Measurements from ENCODE around the gene RASGRP1.

RASGRP1 gene

GRCh38 chr15:38524156-38524555 lies 40.5 kb downstream of the RASGRP1 start:
- POLR2A ChIA-PET, result no interaction called here
- Histone ChIP-seq H3K27me3 (replicated peaks in 2 of 5; ENCODE audit: control insufficient read depth in 4 of 5, insufficient read depth in 5 of 5, low read length in 4 of 5) (no peaks in the 10 kb centered on the region), H3K27ac (ENCODE audit: insufficient read depth in 1 of 2, low read depth in 1 of 2, low read length in 2 of 2, poor library complexity in 1 of 2, severe bottlenecking in 2 of 2) (no peak overlapping the region), H3K36me3 (ENCODE audit: control insufficient read depth in 4 of 4, insufficient read depth in 4 of 4, low read length in 3 of 4) (no peaks in the 10 kb centered on the region), H3K4me1 (ENCODE audit: control extremely low read depth in 1 of 4, control insufficient read depth in 4 of 4, insufficient read depth in 4 of 4, low read length in 3 of 4) (no peaks in the 10 kb centered on the region), H3K9me3 (ENCODE audit: control extremely low read depth in 1 of 5, control insufficient read depth in 4 of 5, insufficient read depth in 2 of 5, low read depth in 1 of 5, low read length in 4 of 5) (no peaks in the 10 kb centered on the region), H3K4me3 (ENCODE audit: control insufficient read depth in 1 of 7, extremely low read depth in 1 of 7, insufficient read depth in 4 of 7, low read depth in 2 of 7, low read length in 6 of 7) (no peak overlapping the region)
- WGBS (ENCODE audit: insufficient coverage), result 96% methylated on average over 3 of the region's 5 CpGs
- CTCF ChIA-PET, result interaction anchor here (0.7 to 0.9 kb wide), 2 partner anchors 17 to 44 kb away, joined by 3 to 4 read pairs; no protein-coding TSS in a partner anchor
- DNase-seq, result no peak

- Histone ChIP-seq H3K36me3 (ENCODE audit: control insufficient read depth in 4 of 4, insufficient read depth in 4 of 4, low read length in 3 of 4) (no peaks in the 10 kb centered on the region), H3K4me3 (ENCODE audit: control insufficient read depth in 1 of 7, extremely low read depth in 1 of 7, insufficient read depth in 4 of 7, low read depth in 2 of 7, low read length in 6 of 7) (no peak overlapping the region), H3K9me3 (ENCODE audit: control extremely low read depth in 1 of 5, control insufficient read depth in 4 of 5, insufficient read depth in 2 of 5, low read depth in 1 of 5, low read length in 4 of 5) (no peaks in the 10 kb centered on the region), H3K27me3 (replicated peaks in 2 of 5; ENCODE audit: control insufficient read depth in 4 of 5, insufficient read depth in 5 of 5, low read length in 4 of 5) (no peaks in the 10 kb centered on the region), H3K27ac (ENCODE audit: insufficient read depth in 1 of 2, low read depth in 1 of 2, low read length in 2 of 2, poor library complexity in 1 of 2, severe bottlenecking in 2 of 2) (no peak overlapping the region), H3K4me1 (ENCODE audit: control extremely low read depth in 1 of 4, control insufficient read depth in 4 of 4, insufficient read depth in 4 of 4, low read length in 3 of 4) (no peaks in the 10 kb centered on the region)
- CTCF ChIA-PET, result interaction anchor here (0.9 to 3.3 kb wide), 3 partner anchors 13 to 18 kb away, joined by 3 to 7 read pairs (median 4); no protein-coding TSS in a partner anchor
- POLR2A ChIA-PET, result no interaction called here
- DNase-seq, result no peak
- WGBS (ENCODE audit: insufficient coverage), result 100% methylated on average over 3 of the region's 4 CpGs
Measured at GRCh38 chr15:38522922-38523321, 41.7 kb downstream of the RASGRP1 start.

GRCh38 chr15:38521316-38521715 lies 43.3 kb downstream of the RASGRP1 start:
- DNase-seq, result no peak
- CTCF ChIA-PET, result interaction anchor here (1.4 to 3.3 kb wide), 3 partner anchors 12 to 17 kb away, joined by 3 to 7 read pairs (median 3); no protein-coding TSS in a partner anchor
- Histone ChIP-seq H3K27ac (ENCODE audit: insufficient read depth in 1 of 2, low read depth in 1 of 2, low read length in 2 of 2, poor library complexity in 1 of 2, severe bottlenecking in 2 of 2) (no peak overlapping the region), H3K9me3 (ENCODE audit: control extremely low read depth in 1 of 5, control insufficient read depth in 4 of 5, insufficient read depth in 2 of 5, low read depth in 1 of 5, low read length in 4 of 5) (no peaks in the 10 kb centered on the region), H3K4me1 (ENCODE audit: control extremely low read depth in 1 of 4, control insufficient read depth in 4 of 4, insufficient read depth in 4 of 4, low read length in 3 of 4) (no peaks in the 10 kb centered on the region), H3K36me3 (ENCODE audit: control insufficient read depth in 4 of 4, insufficient read depth in 4 of 4, low read length in 3 of 4) (no peaks in the 10 kb centered on the region), H3K4me3 (ENCODE audit: control insufficient read depth in 1 of 7, extremely low read depth in 1 of 7, insufficient read depth in 4 of 7, low read depth in 2 of 7, low read length in 6 of 7) (no peak overlapping the region), H3K27me3 (replicated peaks in 2 of 5; ENCODE audit: control insufficient read depth in 4 of 5, insufficient read depth in 5 of 5, low read length in 4 of 5) (no peaks in the 10 kb centered on the region)
- 84% methylated on average over 5 of the region's 5 CpGs for WGBS (ENCODE audit: insufficient coverage)
- POLR2A ChIA-PET, result no interaction called here

- H3K27ac ChIP-seq (ENCODE audit: insufficient read depth in 1 of 2, low read depth in 1 of 2, low read length in 2 of 2, poor library complexity in 1 of 2, severe bottlenecking in 2 of 2), result no peak overlapping the region
- 100% methylated on average over 3 of the region's 3 CpGs for WGBS (ENCODE audit: insufficient coverage)
- peaks cover 0 to 2% (median 0%) of the 10 kb centered on the region in 4 experiments for H3K36me3 ChIP-seq (ENCODE audit: control insufficient read depth in 4 of 4, insufficient read depth in 4 of 4, low read length in 3 of 4)
- no peaks in the 10 kb centered on the region for H3K9me3 ChIP-seq (ENCODE audit: control extremely low read depth in 1 of 5, control insufficient read depth in 4 of 5, insufficient read depth in 2 of 5, low read depth in 1 of 5, low read length in 4 of 5)
- CTCF ChIA-PET, result no interaction called here
- DNase-seq, result no peak
- H3K27me3 ChIP-seq (replicated peaks in 2 of 5; ENCODE audit: control insufficient read depth in 4 of 5, insufficient read depth in 5 of 5, low read length in 4 of 5), result no peaks in the 10 kb centered on the region
- no peaks in the 10 kb centered on the region for H3K4me1 ChIP-seq (ENCODE audit: control extremely low read depth in 1 of 4, control insufficient read depth in 4 of 4, insufficient read depth in 4 of 4, low read length in 3 of 4)
- H3K4me3 ChIP-seq (ENCODE audit: control insufficient read depth in 1 of 7, extremely low read depth in 1 of 7, insufficient read depth in 4 of 7, low read depth in 2 of 7, low read length in 6 of 7), result no peak overlapping the region
- POLR2A ChIA-PET, result no interaction called here
Measured at GRCh38 chr15:38520035-38520434, 44.6 kb downstream of the RASGRP1 start.

GRCh38 chr15:38518084-38518483 lies 46.5 kb downstream of the RASGRP1 start:
- 93% methylated on average over 3 of the region's 4 CpGs for WGBS (ENCODE audit: insufficient coverage)
- Histone ChIP-seq H3K4me3 (ENCODE audit: control insufficient read depth in 1 of 7, extremely low read depth in 1 of 7, insufficient read depth in 4 of 7, low read depth in 2 of 7, low read length in 6 of 7) (no peak overlapping the region), H3K9me3 (ENCODE audit: control extremely low read depth in 1 of 5, control insufficient read depth in 4 of 5, insufficient read depth in 2 of 5, low read depth in 1 of 5, low read length in 4 of 5) (no peaks in the 10 kb centered on the region), H3K27me3 (replicated peaks in 2 of 5; ENCODE audit: control insufficient read depth in 4 of 5, insufficient read depth in 5 of 5, low read length in 4 of 5) (no peaks in the 10 kb centered on the region), H3K36me3 (ENCODE audit: control insufficient read depth in 4 of 4, insufficient read depth in 4 of 4, low read length in 3 of 4) (peaks cover 0 to 3% (median under 1%) of the 10 kb centered on the region in 4 experiments), H3K27ac (ENCODE audit: insufficient read depth in 1 of 2, low read depth in 1 of 2, low read length in 2 of 2, poor library complexity in 1 of 2, severe bottlenecking in 2 of 2) (no peak overlapping the region), H3K4me1 (ENCODE audit: control extremely low read depth in 1 of 4, control insufficient read depth in 4 of 4, insufficient read depth in 4 of 4, low read length in 3 of 4) (no peaks in the 10 kb centered on the region)
- ChIA-PET CTCF (no interaction called here), POLR2A (no interaction called here)
- no peak for DNase-seq

GRCh38 chr15:38517312-38517975 lies 47.2 kb downstream of the RASGRP1 start:
- H3K36me3 ChIP-seq (ENCODE audit: control insufficient read depth in 4 of 4, insufficient read depth in 4 of 4, low read length in 3 of 4), result peaks cover 0 to 3% (median 2%) of the 10 kb centered on the region in 4 experiments
- POLR2A ChIA-PET, result no interaction called here
- no peak overlapping the region for H3K27ac ChIP-seq (ENCODE audit: insufficient read depth in 1 of 2, low read depth in 1 of 2, low read length in 2 of 2, poor library complexity in 1 of 2, severe bottlenecking in 2 of 2)
- H3K9me3 ChIP-seq (ENCODE audit: control extremely low read depth in 1 of 5, control insufficient read depth in 4 of 5, insufficient read depth in 2 of 5, low read depth in 1 of 5, low read length in 4 of 5), result no peaks in the 10 kb centered on the region
- CTCF ChIA-PET, result interaction anchor here (1.6 kb wide), 1 partner anchor 77 kb away, joined by 4 read pairs; no protein-coding TSS in a partner anchor
- no peaks in the 10 kb centered on the region for H3K27me3 ChIP-seq (replicated peaks in 2 of 5; ENCODE audit: control insufficient read depth in 4 of 5, insufficient read depth in 5 of 5, low read length in 4 of 5)
- no peaks in the 10 kb centered on the region for H3K4me1 ChIP-seq (ENCODE audit: control extremely low read depth in 1 of 4, control insufficient read depth in 4 of 4, insufficient read depth in 4 of 4, low read length in 3 of 4)
- H3K4me3 ChIP-seq (ENCODE audit: control insufficient read depth in 1 of 7, extremely low read depth in 1 of 7, insufficient read depth in 4 of 7, low read depth in 2 of 7, low read length in 6 of 7), result no peak overlapping the region
- no peak for DNase-seq
- WGBS (ENCODE audit: insufficient coverage), result 100% methylated on average over 2 of the region's 2 CpGs

GRCh38 chr15:38516626-38517025 lies 48.0 kb downstream of the RASGRP1 start:
- Histone ChIP-seq H3K36me3 (ENCODE audit: control insufficient read depth in 4 of 4, insufficient read depth in 4 of 4, low read length in 3 of 4) (peaks cover 0 to 5% (median 2%) of the 10 kb centered on the region in 4 experiments), H3K27ac (ENCODE audit: insufficient read depth in 1 of 2, low read depth in 1 of 2, low read length in 2 of 2, poor library complexity in 1 of 2, severe bottlenecking in 2 of 2) (no peak overlapping the region), H3K9me3 (ENCODE audit: control extremely low read depth in 1 of 5, control insufficient read depth in 4 of 5, insufficient read depth in 2 of 5, low read depth in 1 of 5, low read length in 4 of 5) (no peaks in the 10 kb centered on the region), H3K27me3 (replicated peaks in 2 of 5; ENCODE audit: control insufficient read depth in 4 of 5, insufficient read depth in 5 of 5, low read length in 4 of 5) (no peaks in the 10 kb centered on the region), H3K4me3 (ENCODE audit: control insufficient read depth in 1 of 7, extremely low read depth in 1 of 7, insufficient read depth in 4 of 7, low read depth in 2 of 7, low read length in 6 of 7) (no peak overlapping the region), H3K4me1 (ENCODE audit: control extremely low read depth in 1 of 4, control insufficient read depth in 4 of 4, insufficient read depth in 4 of 4, low read length in 3 of 4) (no peaks in the 10 kb centered on the region)
- DNase-seq, result no peak
- WGBS (ENCODE audit: insufficient coverage), result 97% methylated on average over 5 of the region's 5 CpGs
- ChIA-PET CTCF (interaction anchor here (1.6 kb wide), 1 partner anchor 77 kb away, joined by 4 read pairs; no protein-coding TSS in a partner anchor), POLR2A (no interaction called here)

Measured in common myeloid progenitor, CD34-positive (primary cell).